IPS DF 19.7 (cell line): ENCODE measurements around the gene MSRB1.

Experiments used
- DNase-seq: peaks from one replicate; pipeline ENCODE4 v3.0.0-alpha.2; 2013; ENCODE audit warnings: low read depth, low spot score

The MSRB1 gene, protein sequence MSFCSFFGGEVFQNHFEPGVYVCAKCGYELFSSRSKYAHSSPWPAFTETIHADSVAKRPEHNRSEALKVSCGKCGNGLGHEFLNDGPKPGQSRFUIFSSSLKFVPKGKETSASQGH

DNA sequence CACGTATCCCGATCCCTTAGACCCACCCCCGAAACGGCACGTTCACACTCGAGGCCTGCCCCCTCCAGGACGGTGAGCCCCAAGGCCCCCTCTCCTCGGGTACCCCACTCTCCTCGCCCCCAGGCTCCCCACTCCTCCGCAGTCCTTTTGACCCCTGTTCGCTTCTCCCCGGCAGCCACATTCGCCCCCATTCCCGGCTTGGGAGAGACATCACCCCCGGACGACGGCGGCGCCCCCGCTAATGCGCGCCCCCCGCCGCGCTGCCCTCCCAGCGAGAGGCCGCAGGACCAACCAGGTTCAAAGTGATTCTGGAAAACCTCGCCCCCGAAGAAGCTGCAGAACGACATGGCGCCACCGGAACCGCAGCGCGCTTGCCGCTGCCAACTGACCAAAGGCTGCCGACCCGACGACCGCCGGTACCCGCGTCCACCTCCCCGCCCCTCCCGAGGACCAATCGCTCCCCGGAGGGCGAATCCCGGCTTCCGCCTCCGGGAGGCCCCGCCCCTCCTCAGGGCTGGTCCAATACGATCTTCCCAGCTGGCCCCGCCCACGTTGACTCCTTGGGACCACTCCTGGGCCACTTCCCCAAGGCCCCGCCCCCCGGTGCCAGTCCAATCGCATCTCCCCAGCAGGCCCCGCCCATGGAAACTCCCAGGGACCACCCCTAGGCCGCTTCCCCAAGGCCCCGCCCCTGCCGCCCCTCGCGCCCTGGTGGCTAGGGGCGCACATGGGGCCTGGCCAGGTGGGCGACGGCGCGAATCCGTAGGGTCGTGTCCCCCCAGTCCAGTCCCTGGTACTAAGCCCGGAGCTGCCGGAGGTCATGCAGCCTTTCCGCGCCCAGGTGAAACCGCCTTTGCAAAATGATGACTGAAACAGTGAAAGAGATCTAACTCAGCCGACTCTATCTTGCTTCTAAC, at the start of gene MSRB1:
Gene MSRB1 (minus strand): TSS at position 390 of the 917 bp plus-strand sequence. CDS start 43 bp downstream, at position 347.
- no peak for DNase-seq

DNA sequence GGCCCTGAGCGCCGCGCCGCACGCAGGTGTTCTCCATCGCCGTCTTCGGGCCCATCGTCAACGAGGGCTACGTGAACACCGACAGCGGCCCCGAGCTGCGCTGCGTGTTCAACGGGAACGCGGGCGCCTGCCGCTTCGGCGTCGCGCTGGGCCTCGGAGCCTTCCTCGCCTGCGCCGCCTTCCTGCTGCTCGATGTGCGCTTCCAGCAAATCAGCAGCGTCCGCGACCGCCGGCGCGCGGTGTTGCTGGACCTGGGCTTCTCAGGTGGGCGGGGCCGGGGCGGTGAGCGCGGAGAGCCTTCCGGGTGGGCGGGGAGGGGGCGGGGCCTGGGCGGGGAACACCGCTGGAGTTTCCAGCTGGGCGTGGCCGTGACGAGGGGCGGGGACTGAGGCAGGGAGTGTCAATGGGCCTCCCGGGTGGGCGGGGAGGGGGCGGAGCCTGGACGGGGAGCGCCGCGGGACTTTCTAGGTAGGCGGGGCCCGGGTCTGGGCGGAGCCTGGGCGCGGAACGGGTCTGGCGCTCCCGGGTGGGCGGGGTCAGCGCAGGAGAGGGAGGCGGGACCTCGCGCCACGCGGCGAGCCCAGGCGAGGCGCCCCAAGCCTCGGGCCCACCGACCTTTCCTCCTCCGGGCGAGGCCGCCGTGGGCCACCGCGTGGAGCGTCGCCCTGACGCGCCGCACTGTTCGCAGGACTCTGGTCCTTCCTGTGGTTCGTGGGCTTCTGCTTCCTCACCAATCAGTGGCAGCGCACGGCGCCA, 49.1 kb upstream of the MSRB1 start:
- no peak for DNase-seq

DNA sequence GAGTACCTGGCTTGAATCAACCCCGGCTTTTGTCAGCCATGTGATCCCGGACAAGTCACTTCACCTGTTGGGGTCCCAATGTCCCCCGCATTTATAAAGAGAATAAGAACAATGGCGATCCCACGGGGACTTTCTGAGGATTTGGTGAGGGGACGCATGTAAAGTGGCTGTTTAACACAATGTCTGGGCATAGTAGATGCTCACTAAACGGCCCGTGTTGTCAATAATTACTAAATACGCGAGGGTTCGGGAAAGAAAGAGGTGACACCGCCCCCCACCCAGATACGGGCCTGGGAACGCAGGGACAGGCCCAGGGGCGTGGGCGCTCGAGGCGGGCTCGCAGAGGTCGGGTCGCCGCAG, 48.6 kb upstream of the MSRB1 start:
- DNase-seq, result no peak

DNA sequence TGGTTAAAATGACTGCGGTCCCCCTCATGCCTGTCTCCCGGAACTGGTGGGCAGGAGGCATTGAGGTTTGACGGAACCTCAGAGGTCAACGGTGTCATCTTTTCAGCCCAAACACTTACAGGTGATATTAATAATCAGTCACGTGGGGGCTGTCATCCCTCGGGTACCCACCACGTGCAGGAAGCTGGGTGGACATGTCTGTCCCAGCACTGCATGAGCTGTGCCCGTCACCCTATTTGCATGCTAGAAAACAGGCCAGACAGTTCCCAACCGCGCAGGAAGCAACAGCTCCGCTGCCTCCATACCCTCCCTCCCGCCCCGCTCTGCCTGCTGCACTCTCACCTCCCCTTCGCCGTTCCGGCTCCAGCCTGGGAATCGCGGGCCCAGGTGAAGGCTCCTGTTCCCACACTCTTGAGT, 48.1 kb upstream of the MSRB1 start:
- no peak for DNase-seq

DNA sequence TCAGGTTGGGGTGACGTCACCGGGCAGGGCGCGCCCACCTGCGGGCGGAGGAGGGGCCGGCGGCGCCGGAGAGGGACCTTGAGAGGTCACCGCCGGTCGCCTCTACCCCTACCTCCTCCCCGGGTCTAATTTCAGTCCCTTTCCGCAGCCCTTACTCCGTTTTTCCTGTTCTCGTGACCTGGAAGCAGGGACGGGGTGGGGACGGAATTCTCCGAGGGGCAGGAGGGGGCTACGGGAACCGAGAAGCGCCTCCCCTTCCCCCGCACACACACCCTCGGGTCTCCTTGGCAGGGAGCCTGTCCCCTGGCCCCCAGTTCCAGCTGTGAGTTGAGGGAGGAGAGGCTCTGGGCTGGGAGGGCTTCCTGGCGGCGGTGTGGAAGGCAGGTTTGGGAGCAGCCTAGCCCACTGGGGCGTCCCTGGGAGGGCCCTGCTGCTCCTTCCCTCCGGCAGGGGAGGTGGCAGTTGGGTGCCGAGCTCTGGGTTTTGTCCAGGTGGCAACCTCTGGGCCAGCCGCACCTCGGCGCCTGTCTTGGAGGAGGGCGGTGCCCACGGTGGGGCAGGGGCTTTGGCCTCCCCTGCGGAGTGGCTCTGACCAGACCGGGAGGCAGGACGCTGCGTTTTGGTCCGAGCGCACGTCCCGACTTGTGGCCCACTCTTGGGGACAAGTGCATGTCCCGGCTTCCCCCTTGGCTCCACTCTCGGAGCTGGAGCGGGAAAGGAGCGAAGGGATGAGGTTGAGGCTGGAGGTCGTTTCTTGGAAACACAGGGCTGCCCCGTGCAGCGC, 47.5 kb upstream of the MSRB1 start:
- DNase-seq, result no peak

DNA sequence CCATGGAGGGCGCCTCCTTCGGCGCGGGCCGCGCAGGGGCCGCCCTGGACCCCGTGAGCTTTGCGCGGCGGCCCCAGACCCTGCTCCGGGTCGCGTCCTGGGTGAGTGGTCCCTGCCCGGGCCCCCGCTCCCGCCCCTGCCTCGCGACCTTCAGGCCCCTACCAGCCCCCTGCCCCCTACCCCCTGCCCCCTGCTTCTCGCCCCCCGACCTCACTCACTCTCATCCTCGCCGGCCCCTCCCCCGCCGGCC, 47.0 kb upstream of the MSRB1 start:
- DNase-seq, result no peak

DNA sequence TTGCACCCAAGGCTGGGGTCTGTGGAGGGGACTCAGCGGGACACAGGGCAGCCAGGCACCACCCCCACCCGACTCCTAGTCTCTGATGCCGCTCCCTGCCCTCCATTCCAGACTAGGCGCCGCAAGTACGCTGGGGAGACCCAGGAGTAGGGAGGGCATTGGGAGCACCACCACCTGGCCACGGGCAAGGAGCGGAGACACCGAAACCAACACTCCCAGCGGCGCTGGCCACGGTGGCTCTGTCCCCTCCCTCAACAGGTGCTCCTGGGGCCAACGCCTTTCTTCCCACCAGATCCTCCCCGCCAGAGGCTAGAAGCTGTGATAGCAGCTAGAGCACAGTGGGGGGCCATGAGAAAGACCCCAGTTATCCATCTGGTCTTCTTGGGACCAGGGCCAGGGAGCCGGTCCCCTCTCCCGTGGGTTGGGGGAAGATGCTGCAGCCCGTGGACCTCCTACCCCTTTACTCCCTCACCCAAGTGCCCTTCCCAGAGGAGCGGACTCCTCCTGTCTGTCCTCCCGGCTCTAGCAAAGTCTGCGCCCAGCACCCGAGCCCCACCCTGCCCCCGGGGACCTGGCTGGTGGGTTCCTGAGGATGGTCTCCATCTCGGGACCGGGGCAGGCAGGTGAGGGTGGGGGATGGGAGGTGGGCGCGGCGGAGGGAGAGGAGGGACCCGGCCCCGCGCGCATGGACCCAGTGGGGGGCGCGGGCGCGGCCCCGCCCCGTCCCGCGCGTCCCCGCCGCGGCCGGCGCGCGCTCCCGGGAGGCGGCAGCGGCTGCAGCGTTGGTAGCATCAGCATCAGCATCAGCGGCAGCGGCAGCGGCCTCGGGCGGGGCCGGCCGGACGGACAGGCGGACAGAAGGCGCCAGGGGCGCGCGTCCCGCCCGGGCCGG, 46.5 kb upstream of the MSRB1 start, which contains the start of gene SYNGR3:
Gene SYNGR3 (plus strand): TSS at position 762 of the 892 bp plus-strand sequence. CDS start 133 bp downstream, outside the sequence.
- no peak for DNase-seq

DNA sequence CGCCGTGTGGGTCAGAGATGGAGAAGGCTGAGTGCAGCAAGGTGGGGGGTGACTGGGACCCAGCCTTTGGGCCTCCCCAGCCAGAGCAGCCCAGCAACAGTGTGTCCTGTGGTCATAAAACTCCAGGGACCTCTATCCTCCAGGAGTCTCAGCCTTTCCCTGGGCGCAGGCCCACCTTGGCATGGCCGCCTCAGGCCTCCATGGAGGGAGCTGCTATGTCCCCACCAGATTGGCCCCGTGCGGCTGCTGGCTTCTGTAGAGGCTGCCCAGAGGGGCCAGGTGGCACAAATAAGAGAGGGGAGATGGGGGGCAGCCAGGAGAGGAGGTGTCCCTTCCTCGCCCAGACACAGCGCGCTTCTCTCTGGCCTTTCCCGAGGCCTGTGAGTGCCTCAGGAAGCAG, 44.2 kb upstream of the MSRB1 start:
- no peak for DNase-seq

DNA sequence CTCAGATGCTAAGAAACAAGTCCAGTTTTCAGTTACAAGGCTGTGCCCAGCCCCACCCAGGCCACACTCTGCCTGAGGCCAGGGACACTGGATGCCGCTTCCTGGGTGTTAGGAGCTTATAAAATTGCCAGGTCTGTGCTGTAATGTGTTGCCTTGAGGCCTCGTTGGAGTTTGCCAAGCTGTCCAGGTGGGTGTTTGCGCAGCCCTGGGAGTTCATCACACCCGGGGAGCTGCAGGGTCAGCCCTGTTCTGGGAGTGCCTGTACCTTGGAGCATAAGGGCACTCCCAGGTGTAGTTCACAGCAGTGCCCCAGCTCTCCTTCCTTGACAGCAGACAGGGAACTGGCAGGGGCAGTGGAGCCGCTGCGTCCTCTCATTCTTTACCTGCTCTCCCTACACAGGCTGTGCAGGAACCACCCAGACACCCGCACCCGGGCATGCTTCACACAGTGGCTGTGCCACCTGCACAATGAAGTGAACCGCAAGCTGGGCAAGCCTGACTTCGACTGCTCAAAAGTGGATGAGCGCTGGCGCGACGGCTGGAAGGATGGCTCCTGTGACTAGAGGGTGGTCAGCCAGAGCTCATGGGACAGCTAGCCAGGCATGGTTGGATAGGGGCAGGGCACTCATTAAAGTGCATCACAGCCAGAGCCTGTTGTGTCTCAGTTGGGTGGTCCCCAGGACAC, 42.6 kb upstream of the MSRB1 start:
- DNase-seq, result no peak

DNA sequence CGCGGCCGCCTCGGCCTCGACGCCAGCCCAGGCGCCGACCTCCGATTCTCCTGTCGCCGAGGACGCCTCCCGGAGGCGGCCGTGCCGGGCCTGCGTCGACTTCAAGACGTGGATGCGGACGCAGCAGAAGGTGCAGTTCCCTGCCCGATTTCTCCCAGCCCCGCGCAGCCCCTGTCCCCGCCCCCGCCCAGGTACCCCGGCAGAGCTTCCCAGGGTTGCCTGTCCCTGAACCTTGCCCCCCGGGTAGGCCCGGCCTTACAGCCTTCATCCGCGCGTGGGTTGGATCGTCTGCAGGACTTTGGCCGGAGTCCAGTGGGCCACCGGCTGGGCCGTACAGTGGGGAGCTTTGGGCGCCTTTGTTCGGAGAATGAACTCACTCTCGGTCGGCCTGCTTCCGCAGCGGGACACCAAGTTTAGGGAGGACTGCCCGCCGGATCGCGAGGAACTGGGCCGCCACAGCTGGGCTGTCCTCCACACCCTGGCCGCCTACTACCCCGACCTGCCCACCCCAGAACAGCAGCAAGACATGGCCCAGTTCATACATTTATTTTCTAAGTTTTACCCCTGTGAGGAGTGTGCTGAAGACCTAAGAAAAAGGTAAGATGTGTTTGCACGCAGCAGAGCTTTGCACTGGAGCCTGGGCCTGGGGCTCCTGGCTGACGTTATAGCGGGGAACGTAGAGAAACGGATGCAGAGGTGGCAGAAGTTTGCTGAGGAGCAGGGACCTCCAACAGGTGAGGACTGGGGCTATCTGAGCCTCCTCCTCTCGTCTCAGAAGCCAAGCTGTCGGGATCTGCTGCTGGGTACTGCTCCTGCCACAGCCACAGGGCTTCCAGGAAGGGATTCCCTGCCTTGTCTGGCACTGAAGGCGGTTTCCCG, 41.6 kb upstream of the MSRB1 start:
- no peak for DNase-seq

DNA sequence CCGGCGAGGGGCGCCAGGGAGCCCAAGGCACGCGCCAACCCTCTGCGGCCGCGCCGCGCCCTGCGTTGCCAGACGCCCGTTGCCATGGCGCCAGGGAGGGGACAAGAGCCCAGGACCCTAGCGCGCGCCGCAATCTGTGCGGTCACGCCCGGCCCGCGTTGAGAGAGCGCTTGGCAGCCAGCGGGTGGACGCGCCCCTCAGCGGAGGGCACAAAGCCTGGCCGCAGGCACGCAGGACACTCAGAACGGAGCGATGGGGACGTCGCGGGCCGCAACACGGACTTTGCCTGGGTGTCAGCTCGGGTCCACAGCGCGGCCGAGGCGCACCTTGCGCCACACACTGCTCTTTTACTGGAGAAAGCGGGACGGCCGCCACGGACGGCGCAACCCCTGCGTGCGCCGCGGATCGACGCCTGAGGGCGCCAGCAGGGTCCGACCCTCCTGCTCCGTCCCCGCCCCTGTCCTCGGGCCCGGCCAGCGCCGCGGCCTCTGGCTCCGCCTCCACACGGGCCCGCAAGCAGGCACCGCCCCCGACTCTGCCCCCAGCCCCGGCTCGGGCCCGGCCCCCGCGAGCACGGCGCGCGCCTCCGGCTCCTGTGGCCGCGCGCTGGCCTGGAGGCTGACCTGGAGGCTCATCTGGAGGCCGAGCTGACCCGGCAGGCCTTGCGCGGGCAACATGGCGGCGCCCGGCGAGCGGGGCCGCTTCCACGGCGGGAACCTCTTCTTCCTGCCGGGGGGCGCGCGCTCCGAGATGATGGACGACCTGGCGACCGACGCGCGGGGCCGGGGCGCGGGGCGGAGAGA, 40.7 kb upstream of the MSRB1 start, which contains the start of gene GFER:
Gene GFER (plus strand): TSS at position 650 of the 803 bp plus-strand sequence. CDS start 26 bp downstream, at position 676.
- DNase-seq, result no peak

DNA sequence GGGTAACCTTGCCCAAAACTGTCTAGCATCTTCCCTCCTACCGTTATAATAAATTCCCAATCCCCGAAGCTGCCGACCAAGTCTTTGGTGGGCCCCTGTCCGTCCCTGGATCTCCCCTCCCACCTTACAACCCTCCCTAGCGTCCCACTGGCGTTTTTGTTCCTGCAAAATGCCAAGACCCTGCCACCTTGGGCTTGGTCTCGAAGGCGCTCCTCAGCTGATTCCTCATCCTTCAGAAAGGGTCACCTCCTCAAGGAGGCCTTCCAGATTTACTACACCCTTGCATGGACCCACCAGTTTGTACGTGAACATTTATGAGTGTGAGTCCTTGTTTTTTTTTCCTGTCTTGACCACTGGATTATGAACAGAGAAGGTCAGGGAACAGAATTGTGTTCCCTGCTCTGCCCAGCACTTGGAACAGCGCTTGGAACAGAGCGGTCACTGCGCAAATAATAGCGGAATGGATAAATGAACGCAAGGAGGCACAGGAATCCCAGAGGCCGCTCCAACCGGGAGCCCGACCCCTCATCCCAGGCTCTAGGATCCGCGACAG, 40.1 kb upstream of the MSRB1 start:
- DNase-seq, result no peak

DNA sequence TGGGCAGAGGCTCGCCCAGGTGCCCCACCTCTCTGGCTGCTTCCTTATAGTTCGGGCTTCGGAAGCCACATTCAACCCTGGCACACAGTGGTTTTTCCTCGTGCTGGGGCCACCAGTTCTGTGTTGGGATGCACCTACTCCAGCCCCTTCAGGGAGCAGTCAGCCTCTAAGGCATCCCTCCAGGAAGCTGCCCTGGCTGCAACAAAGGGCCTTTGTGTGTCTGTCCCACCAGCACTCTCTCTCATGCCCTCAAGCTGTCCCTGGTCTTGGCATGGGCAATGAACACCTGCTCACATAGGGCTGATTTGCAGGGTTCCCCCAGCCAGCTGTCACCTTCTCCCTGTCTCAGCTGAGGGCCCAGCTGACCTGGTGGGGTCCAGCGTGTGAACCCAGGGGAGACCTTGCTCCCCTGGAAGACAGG, 39.0 kb upstream of the MSRB1 start:
- DNase-seq, result no peak

DNA sequence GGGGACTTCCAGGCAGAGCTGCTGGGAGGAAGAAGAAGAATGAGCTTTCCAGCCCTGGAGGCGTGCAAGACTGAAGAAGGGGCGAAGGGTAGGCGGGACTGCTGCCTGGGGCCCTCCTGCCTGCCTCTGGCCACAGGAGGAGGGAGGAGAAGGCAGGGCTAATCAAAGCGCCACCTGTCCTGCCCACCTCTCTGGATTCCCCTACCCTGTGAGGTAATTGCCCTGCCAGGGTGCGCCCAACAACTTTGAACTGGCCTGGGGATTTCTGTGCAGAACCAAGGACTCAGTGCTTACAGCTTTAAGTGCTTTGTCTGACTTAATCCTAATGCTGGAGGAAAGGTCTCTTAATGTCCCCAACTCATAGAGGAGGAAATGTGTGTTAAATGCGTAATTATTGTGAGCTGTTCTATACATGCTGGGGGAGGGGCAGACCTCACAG, 38.4 kb upstream of the MSRB1 start, which contains the start of gene NOXO1:
Gene NOXO1 (minus strand): TSS at position 72 of the 439 bp plus-strand sequence. CDS start 290 bp downstream, outside the sequence.
- DNase-seq, result no peak

DNA sequence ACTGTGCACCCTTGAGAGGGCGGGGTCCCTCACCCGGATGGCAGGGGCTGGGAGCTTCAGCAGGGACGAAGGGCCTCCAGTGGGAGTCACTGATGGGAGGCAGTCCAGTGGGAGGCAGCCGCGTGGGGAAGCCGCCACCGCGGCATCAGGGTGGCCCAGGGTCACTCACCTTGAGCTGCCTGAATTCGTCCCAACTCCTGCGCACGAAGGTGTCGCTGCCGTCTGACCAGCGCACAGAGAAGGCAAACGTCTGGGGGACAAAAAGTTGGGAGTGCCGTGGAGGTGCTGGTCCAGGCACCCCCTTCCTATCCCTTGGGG, 37.7 kb upstream of the MSRB1 start:
- DNase-seq, result no peak

DNA sequence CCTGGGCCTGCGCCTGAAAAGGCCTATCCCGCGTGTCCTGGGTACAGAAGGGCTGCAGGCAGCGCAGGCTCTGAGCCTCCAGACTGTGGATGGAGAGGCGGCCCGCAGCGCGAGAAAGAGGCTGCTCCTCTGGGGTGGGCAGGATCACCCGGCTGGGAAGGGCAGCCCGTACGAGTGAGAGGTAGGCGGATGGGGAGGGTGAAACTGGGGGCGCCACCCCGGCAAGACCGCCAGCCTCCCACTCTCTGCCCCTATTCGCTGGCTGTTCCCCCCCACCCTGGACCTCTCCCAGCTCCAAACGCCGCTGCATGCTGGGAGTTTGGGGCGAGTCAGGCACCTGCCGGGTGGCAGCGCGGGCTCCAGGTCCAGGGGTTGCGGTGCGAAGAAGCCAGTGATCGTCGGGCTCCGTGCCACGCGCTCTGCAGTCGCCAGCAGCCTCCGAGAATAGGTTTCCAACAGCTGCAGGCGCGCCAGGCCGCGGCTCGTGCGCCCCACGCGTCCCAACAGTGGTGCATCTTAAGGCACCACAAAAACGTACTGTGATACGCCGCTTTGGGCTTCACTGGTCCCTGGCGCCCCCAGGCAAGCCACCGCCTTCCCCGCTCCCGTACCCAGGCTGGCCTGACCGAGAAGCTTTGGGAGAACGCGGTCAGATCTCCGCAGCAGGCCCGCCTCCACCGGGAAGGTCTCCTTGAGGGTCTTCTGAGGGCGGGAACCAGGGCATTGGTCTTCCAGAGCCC, 37.2 kb upstream of the MSRB1 start:
- DNase-seq, result no peak
